K562 (cell line): Measurements from ENCODE around the gene DGCR2. TPM values are rescaled to one million over a fixed set of nuclear protein-coding genes. Genes with fewer than 3 reads are reported as not detected.
A peak's percentile ranks its signal among the peaks of the same experiment; 100 is the strongest.

Source experiments
- ETV6 ChIP-seq, 3 experiments: fragments of 150-350 bp in 1 of 3; sonication (generic) in 1 of 3; formaldehyde crosslinking in 1 of 3; IDR thresholded peaks; 2 replicates each; pipeline versions ENCODE4 v1.6.1 to v1.8.0; 2014 to 2022; ENCODE audit warnings: borderline replicate concordance in 2 of 3, low read depth in 2 of 3, antibody characterized with exemption in 1 of 3, low read length in 1 of 3, mild to moderate bottlenecking in 1 of 3, missing genetic modification reagents in 1 of 3
- SREBF2 ChIP-seq: sonication (generic); formaldehyde crosslinking; IDR thresholded peaks from 2 replicates; pipeline ENCODE4 v1.4.0; 2020; ENCODE audit warnings: mild to moderate bottlenecking, missing genetic modification reagents
- TBP ChIP-seq: optimal IDR thresholded peaks from 2 replicates; pipeline ENCODE3; 2011; ENCODE audit warnings: low read depth, low read length, improper control_type of control experiment
- ZBED1 ChIP-seq: IDR thresholded peaks from 2 replicates; pipeline ENCODE4 v1.6.1; 2014
- polyA plus RNA-seq, 8 experiments: library from polyadenylated mRNA; depleted of rRNA in 4 of 8; stranded (reverse) in 5 of 8; unstranded in 3 of 8; fragments of >200 nt; fragmentation: Nextera tagmentation in 2 of 8; fragmentation: Illumina TruSeq in 1 of 8; extraction: Ambion mirVana in 2 of 8; extraction: Trizol in 1 of 8; gene quantifications; 2 replicates each; pipeline versions ENCODE4 v1.2.1 to v1.2.3, GENCODE V29; 2011 to 2014; ENCODE audit warnings: inconsistent platforms in 1 of 8, missing spikeins in 1 of 8
- total RNA-seq, 7 experiments: library from RNA; depleted of rRNA in 6 of 7; stranded (reverse); fragments of >200 nt in 6 of 7; fragmentation: Illumina TruSeq in 2 of 7; extraction: Trizol in 2 of 7; gene quantifications; 2 replicates each; pipeline versions ENCODE4 v1.2.1 to v1.2.3, GENCODE V29; 2011 to 2021; ENCODE audit warnings: low replicate concordance in 1 of 7
- TF ChIP-seq, protein P1 (sequence below), 2 experiments: fragments of 450-650 bp in 1 of 2; sonication (generic) in 1 of 2; formaldehyde crosslinking in 1 of 2; IDR thresholded peaks; 2 replicates each; pipeline versions ENCODE4 v1.7.1 to v1.9.0; 2016 to 2022; ENCODE audit warnings: inconsistent platforms in 1 of 2, mild to moderate bottlenecking in 1 of 2, missing genetic modification reagents in 1 of 2

DGCR2 gene
- total and polyA plus RNA-seq, 9 of the 15 experiments (the other 6 are each of a cell fraction or from before 2014, with no cell fraction given), result 0.69 to 101 (median 56.4) TPM

DNA sequence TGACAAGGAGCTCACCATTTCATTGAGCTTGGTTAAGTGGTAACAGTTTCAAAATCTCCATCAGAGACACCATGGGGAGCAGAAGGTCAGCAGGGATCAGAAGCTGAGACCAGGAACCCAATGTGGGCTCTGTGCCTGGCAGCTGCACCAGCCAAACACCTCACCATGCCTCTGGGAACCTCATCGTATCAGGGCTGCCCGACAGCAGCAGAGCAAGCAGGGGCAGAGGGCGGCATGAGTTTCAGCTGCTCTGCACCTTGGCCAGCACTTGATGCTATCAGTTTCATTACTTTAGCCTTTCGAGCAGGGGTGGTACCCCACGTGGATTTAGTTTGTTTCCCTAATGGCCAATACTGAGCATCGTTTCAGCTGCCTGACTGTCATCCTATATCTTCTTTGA, 77.8 kb downstream of the DGCR2 start (continued):
- TF ChIP-seq, protein P1, sequence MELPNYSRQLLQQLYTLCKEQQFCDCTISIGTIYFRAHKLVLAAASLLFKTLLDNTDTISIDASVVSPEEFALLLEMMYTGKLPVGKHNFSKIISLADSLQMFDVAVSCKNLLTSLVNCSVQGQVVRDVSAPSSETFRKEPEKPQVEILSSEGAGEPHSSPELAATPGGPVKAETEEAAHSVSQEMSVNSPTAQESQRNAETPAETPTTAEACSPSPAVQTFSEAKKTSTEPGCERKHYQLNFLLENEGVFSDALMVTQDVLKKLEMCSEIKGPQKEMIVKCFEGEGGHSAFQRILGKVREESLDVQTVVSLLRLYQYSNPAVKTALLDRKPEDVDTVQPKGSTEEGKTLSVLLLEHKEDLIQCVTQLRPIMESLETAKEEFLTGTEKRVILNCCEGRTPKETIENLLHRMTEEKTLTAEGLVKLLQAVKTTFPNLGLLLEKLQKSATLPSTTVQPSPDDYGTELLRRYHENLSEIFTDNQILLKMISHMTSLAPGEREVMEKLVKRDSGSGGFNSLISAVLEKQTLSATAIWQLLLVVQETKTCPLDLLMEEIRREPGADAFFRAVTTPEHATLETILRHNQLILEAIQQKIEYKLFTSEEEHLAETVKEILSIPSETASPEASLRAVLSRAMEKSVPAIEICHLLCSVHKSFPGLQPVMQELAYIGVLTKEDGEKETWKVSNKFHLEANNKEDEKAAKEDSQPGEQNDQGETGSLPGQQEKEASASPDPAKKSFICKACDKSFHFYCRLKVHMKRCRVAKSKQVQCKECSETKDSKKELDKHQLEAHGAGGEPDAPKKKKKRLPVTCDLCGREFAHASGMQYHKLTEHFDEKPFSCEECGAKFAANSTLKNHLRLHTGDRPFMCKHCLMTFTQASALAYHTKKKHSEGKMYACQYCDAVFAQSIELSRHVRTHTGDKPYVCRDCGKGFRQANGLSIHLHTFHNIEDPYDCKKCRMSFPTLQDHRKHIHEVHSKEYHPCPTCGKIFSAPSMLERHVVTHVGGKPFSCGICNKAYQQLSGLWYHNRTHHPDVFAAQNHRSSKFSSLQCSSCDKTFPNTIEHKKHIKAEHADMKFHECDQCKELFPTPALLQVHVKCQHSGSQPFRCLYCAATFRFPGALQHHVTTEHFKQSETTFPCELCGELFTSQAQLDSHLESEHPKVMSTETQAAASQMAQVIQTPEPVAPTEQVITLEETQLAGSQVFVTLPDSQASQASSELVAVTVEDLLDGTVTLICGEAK (IDR thresholded peaks at IDR 0.05), result no peak
- TF ChIP-seq, protein P1 (CRISPR knock-in tag; IDR thresholded peaks at IDR 0.05), result peak; percentile 58; the same call in 1 of the 2 replicates
- TF ChIP-seq ZBED1 (no peak), ETV6 (IDR thresholded peaks at IDR 0.05; ENCODE audit: borderline replicate concordance in 1 of 2, low read depth in 2 of 2, low read length in 1 of 2) (no peak), ETV6 (CRISPR knock-in tag; IDR thresholded peaks at IDR 0.05; ENCODE audit: borderline replicate concordance) (no peak), TBP (no peak), SREBF2 (no peak)
